COR-L47 (cell line): ENCODE data around the gene RCC1.
"Not testable (repeated sequence)": the region's sequence is repeated elsewhere in the genome, so short reads cannot be mapped to it uniquely, and the experiment has no call there.

Experiments
- DNase-seq: peaks from one replicate; lab custom pipeline; 2025; lab: John Stamatoyannopoulos, UW

The RCC1 gene

GRCh38 chr1:28505406-28506187, at the start of gene RCC1:
RCC1 (plus strand) TSS chr1:28506043; CDS start chr1:28529867, 23,824 bp downstream.
- DNase-seq: peak; percentile 98

- no peak for DNase-seq
These were observed 49.8 kb upstream of the RCC1 start for GRCh38 chr1:28456078-28456477.

- no peak for DNase-seq
These were observed 48.2 kb upstream of the RCC1 start for GRCh38 chr1:28457678-28458077.

- DNase-seq: no peak
These were observed 47.3 kb upstream of the RCC1 start for GRCh38 chr1:28458237-28459228.

GRCh38 chr1:28466226-28466778, 39.5 kb upstream of the RCC1 start:
- DNase-seq: no peak

GRCh38 chr1:28470146-28470545, 35.7 kb upstream of the RCC1 start:
- no peak for DNase-seq

GRCh38 chr1:28479497-28479896, 26.3 kb upstream of the RCC1 start:
- not testable (repeated sequence) for DNase-seq

GRCh38 chr1:28480308-28480707, 25.5 kb upstream of the RCC1 start:
- no peak for DNase-seq

GRCh38 chr1:28482138-28482537, 23.7 kb upstream of the RCC1 start:
- no peak for DNase-seq

GRCh38 chr1:28482702-28483101, 23.1 kb upstream of the RCC1 start:
- DNase-seq: no peak

GRCh38 chr1:28494737-28495136, 11.1 kb upstream of the RCC1 start:
- no peak for DNase-seq

- DNase-seq: no peak
These were observed 6.3 kb upstream of the RCC1 start for GRCh38 chr1:28499553-28499952.

GRCh38 chr1:28501925-28502324, 3.9 kb upstream of the RCC1 start:
- no peak for DNase-seq

- no peak for DNase-seq
These were observed 2.7 kb upstream of the RCC1 start for GRCh38 chr1:28503117-28503516.

GRCh38 chr1:28506907-28507246, 1.0 kb downstream of the RCC1 start:
- DNase-seq: no peak

- no peak for DNase-seq
These were observed 1.4 kb downstream of the RCC1 start for GRCh38 chr1:28507247-28507645.

GRCh38 chr1:28507646-28508434, 2.0 kb downstream of the RCC1 start:
- DNase-seq: no peak

GRCh38 chr1:28508435-28508754, 2.6 kb downstream of the RCC1 start:
- no peak for DNase-seq

- no peak for DNase-seq
These were observed 3.9 kb downstream of the RCC1 start for GRCh38 chr1:28509705-28510272.

GRCh38 chr1:28510273-28510969, 4.6 kb downstream of the RCC1 start:
- no peak for DNase-seq

GRCh38 chr1:28510970-28511440, 5.2 kb downstream of the RCC1 start:
- no peak for DNase-seq
